Keratinocyte (primary cell): ENCODE data around the gene ETFA. TPM values are rescaled to one million over a fixed set of nuclear protein-coding genes. Genes with fewer than 3 reads are reported as not detected.

Experiments used
- DNase-seq: peaks from one replicate; pipeline ENCODE4 v3.0.0-alpha.2; 2011; ENCODE audit warnings: low read depth, missing footprints, low spot score
- FAIRE-seq: peaks from 2 replicates; lab custom pipeline; 2011; peaks lifted over from hg19 to GRCh38; lab: Jason Lieb, UNC
- H2AFZ ChIP-seq: 2 replicates; pipeline ENCODE4 v1.6.0; 2012; ENCODE audit warnings: low read length, control low read depth, inconsistent platforms; ENCODE audit not compliant: control insufficient read depth
- H3K27ac ChIP-seq: 2 replicates; pipeline ENCODE4 v1.5.1; 2011; ENCODE audit warnings: low read length; ENCODE audit not compliant: control insufficient read depth, insufficient read depth
- H3K27me3 ChIP-seq: 3 replicates; pipeline ENCODE4 v1.6.0; 2011; ENCODE audit warnings: low read length; ENCODE audit not compliant: control insufficient read depth, insufficient read depth; ENCODE audit errors: extremely low read depth
- H3K36me3 ChIP-seq, 2 experiments: 2 replicates in 1 of 2; 3 replicates in 1 of 2; pipeline ENCODE4 v1.5.1; 2011; ENCODE audit warnings: low read length in 2 of 2, mild to moderate bottlenecking in 1 of 2; ENCODE audit not compliant: control insufficient read depth in 2 of 2, insufficient read depth in 2 of 2; ENCODE audit errors: extremely low read depth in 1 of 2
- H3K4me1 ChIP-seq: 3 replicates; pipeline ENCODE4 v1.5.1; 2011; ENCODE audit warnings: low read length; ENCODE audit not compliant: control insufficient read depth, insufficient read depth; ENCODE audit errors: extremely low read depth
- H3K4me2 ChIP-seq: 3 replicates; pipeline ENCODE4 v1.6.0; 2011; ENCODE audit warnings: low read depth, low read length; ENCODE audit not compliant: control insufficient read depth, insufficient read depth; ENCODE audit errors: extremely low read depth
- H3K4me3 ChIP-seq, 3 experiments: fragments of 200-600 bp in 1 of 3; sonication (generic) in 1 of 3; 2 replicates in 2 of 3; 3 replicates in 1 of 3; pipeline ENCODE4 v1.5.1; 2011 to 2016; ENCODE audit warnings: low read length in 3 of 3, mild to moderate bottlenecking in 3 of 3, control low read depth in 2 of 3, inconsistent platforms in 1 of 3, low read depth in 1 of 3, mixed read lengths in 1 of 3, mixed run types in 1 of 3, moderate library complexity in 1 of 3; ENCODE audit not compliant: control insufficient read depth in 2 of 3, insufficient read depth in 2 of 3; ENCODE audit errors: extremely low read depth in 1 of 3
- H3K79me2 ChIP-seq: 2 replicates; pipeline ENCODE4 v1.6.0; 2012; ENCODE audit warnings: low read length; ENCODE audit not compliant: control insufficient read depth, insufficient read depth
- H3K9ac ChIP-seq: 3 replicates; pipeline ENCODE4 v1.6.0; 2011; ENCODE audit warnings: low read length; ENCODE audit not compliant: control insufficient read depth, insufficient read depth; ENCODE audit errors: extremely low read depth
- H3K9me1 ChIP-seq: 3 replicates; pipeline ENCODE4 v1.6.0; 2011; ENCODE audit warnings: low read length; ENCODE audit not compliant: control insufficient read depth, insufficient read depth; ENCODE audit errors: extremely low read depth
- H3K9me3 ChIP-seq: 2 replicates; pipeline ENCODE4 v1.5.1; 2012; ENCODE audit warnings: low read depth, low read length; ENCODE audit not compliant: control insufficient read depth
- H4K20me1 ChIP-seq: 3 replicates; pipeline ENCODE4 v1.6.0; 2011; ENCODE audit warnings: low read length; ENCODE audit not compliant: control insufficient read depth, insufficient read depth; ENCODE audit errors: extremely low read depth
- CTCF ChIP-seq, 3 experiments: IDR thresholded peaks in 1 of 3; conservative IDR thresholded peaks in 1 of 3; optimal IDR thresholded peaks in 1 of 3; 2 replicates in 2 of 3; 3 replicates in 1 of 3; pipeline versions ENCODE3 to v1.5.1; 2011; ENCODE audit warnings: low read length in 3 of 3, mild to moderate bottlenecking in 3 of 3, moderate library complexity in 2 of 3, control low read depth in 1 of 3, inconsistent platforms in 1 of 3; ENCODE audit not compliant: insufficient read depth in 2 of 3; ENCODE audit errors: extremely low read depth in 1 of 3
- EZH2 ChIP-seq: IDR thresholded peaks from one replicate; pipeline ENCODE4 v1.6.1; 2012; ENCODE audit warnings: inconsistent platforms, mild to moderate bottlenecking, low read length, moderate library complexity
- dilution Hi-C: fragments of 300-500 bp; cut with MboI; formaldehyde crosslinking; loops from one replicate; pipeline ENCODE4 v1.7.0; 2020; ENCODE audit warnings: low sequenced_read_pairs; ENCODE audit not compliant: extremely low pct_ligation_motif_present
- polyA plus RNA-seq, 5 experiments: library from polyadenylated mRNA; depleted of rRNA in 3 of 5; stranded (reverse) in 3 of 5; stranded (forward) in 1 of 5; unstranded in 1 of 5; fragments of >200 nt; gene quantifications; 1 replicate in 1 of 5; 2 replicates in 3 of 5; 3 replicates in 1 of 5; pipeline versions ENCODE4 v1.2.1 to v1.2.3, GENCODE V29; 2011 to 2012; ENCODE audit warnings: missing spikeins in 2 of 5, low read depth in 1 of 5, low replicate concordance in 1 of 5

ETFA gene
- polyA plus RNA-seq, 1 donor (not counting 4 experiments of a cell fraction or from before 2014, with no cell fraction given): 230 TPM

GRCh38 chr15:76328958-76329357 is 17.7 kb upstream of the ETFA start:
- Histone ChIP-seq H3K36me3 (no peaks in the 10 kb centered on the region), H3K4me2 (no peak overlapping the region), H3K79me2 (no peaks in the 10 kb centered on the region), H3K27me3 (peaks cover 2% of the 10 kb centered on the region), H3K4me3 (no peak overlapping the region), H3K4me1 (peaks cover 6% of the 10 kb centered on the region), H2AFZ (no peak overlapping the region), H3K27ac (no peak overlapping the region), H3K9me1 (no peaks in the 10 kb centered on the region), H3K9me3 (no peaks in the 10 kb centered on the region), H3K9ac (no peak overlapping the region), H4K20me1 (no peaks in the 10 kb centered on the region)
- TF ChIP-seq CTCF (optimal IDR thresholded peaks at IDR 0.05 in 1 of 3, IDR thresholded peaks at IDR 0.05 in 1 of 3, conservative IDR thresholded peaks at IDR 0.05 in 1 of 3; ENCODE audit: extremely low read depth in 1 of 3, insufficient read depth in 2 of 3, low read length in 3 of 3) (no peak), EZH2 (no peak)
- DNase-seq (no peak), FAIRE-seq (no peak)
- dilution Hi-C loops: no loop called here

GRCh38 chr15:76328106-76328696 is 16.9 kb upstream of the ETFA start:
- Histone ChIP-seq H3K4me3 (no peak overlapping the region), H3K27me3 (no peaks in the 10 kb centered on the region), H3K4me2 (no peak overlapping the region), H3K27ac (no peak overlapping the region), H3K4me1 (peaks cover 6% of the 10 kb centered on the region), H3K36me3 (no peaks in the 10 kb centered on the region), H3K9me3 (no peaks in the 10 kb centered on the region), H3K9ac (no peak overlapping the region), H2AFZ (no peak overlapping the region), H3K9me1 (no peaks in the 10 kb centered on the region), H3K79me2 (no peaks in the 10 kb centered on the region), H4K20me1 (no peaks in the 10 kb centered on the region)
- DNase-seq: no peak
- dilution Hi-C loops: no loop called here
- TF ChIP-seq EZH2: no peak
- TF ChIP-seq CTCF (optimal IDR thresholded peaks at IDR 0.05 in 1 of 3, IDR thresholded peaks at IDR 0.05 in 1 of 3, conservative IDR thresholded peaks at IDR 0.05 in 1 of 3; ENCODE audit: extremely low read depth in 1 of 3, insufficient read depth in 2 of 3, low read length in 3 of 3): no peak
- FAIRE-seq: no peak
